ENCODE results near the gene TRIO. TPM values are rescaled to one million over a fixed set of nuclear protein-coding genes. Genes with fewer than 3 reads are reported as not detected.

TRIO gene
- polyA plus RNA-seq, 1 experiment: 176 TPM

DNA sequence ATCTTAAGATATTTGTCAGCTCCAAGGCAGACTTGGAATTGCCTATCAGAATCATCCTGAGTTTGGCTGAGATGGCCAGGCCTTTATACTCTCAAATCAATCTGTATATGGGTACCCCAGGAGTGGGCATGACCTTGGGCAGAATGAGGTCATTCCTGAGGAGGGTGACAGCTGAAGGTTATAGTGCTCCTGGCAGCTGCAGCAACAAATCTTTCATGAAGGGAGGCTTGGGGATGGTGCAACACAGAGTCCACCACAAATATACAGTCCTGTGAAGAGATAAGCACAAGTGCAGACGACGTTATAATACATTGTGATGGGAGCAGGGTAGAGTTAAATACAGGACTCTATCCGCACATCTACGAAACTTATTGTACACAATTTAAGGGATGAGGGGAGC is 21.1 kb upstream of the TRIO start:
- Histone ChIP-seq H3K27me3 (ENCODE audit: control insufficient read depth, insufficient read depth, low read length) (no peaks in the 10 kb centered on the region), H3K4me3 (ENCODE audit: low read depth, low read length) (no peak overlapping the region), H3K36me3 (ENCODE audit: control insufficient read depth, insufficient read depth, low read length) (no peaks in the 10 kb centered on the region)
- no peak for DNase-seq (ENCODE audit: low read depth)
- TF ChIP-seq, protein P1, sequence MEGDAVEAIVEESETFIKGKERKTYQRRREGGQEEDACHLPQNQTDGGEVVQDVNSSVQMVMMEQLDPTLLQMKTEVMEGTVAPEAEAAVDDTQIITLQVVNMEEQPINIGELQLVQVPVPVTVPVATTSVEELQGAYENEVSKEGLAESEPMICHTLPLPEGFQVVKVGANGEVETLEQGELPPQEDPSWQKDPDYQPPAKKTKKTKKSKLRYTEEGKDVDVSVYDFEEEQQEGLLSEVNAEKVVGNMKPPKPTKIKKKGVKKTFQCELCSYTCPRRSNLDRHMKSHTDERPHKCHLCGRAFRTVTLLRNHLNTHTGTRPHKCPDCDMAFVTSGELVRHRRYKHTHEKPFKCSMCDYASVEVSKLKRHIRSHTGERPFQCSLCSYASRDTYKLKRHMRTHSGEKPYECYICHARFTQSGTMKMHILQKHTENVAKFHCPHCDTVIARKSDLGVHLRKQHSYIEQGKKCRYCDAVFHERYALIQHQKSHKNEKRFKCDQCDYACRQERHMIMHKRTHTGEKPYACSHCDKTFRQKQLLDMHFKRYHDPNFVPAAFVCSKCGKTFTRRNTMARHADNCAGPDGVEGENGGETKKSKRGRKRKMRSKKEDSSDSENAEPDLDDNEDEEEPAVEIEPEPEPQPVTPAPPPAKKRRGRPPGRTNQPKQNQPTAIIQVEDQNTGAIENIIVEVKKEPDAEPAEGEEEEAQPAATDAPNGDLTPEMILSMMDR (IDR thresholded peaks at IDR 0.05; ENCODE audit: insufficient read depth, low read depth, low read length): no peak
- ChIA-PET CTCF (interaction anchor here (2.1 kb wide), 1 partner anchor 10 kb away, joined by 8 read pairs; no protein-coding TSS in a partner anchor), POLR2A (no interaction called here)

DNA sequence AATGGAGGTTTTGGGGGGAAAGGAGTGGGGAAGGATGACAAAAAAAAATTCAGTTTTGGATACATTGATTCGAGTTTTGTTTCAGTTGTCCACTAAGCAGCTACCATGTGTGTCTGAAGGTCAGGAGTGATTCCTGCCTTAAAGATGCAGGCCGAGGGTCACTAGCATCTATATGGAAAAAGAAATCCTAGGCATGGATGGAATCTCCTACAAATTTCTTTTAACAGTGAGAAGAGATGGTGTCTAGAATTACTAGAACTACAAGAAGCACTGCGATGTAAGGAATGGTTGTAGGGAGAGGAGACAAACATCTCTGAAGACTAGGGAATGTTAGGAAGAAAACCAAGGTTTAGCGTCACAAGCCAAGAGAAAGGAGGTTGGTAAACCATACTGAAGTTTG is 19.6 kb upstream of the TRIO start:
- ChIA-PET CTCF (interaction anchor here (1.3 kb wide), 2 partner anchors 16 to 147 kb away, joined by 4 read pairs; no protein-coding TSS in a partner anchor), POLR2A (no interaction called here)

DNA sequence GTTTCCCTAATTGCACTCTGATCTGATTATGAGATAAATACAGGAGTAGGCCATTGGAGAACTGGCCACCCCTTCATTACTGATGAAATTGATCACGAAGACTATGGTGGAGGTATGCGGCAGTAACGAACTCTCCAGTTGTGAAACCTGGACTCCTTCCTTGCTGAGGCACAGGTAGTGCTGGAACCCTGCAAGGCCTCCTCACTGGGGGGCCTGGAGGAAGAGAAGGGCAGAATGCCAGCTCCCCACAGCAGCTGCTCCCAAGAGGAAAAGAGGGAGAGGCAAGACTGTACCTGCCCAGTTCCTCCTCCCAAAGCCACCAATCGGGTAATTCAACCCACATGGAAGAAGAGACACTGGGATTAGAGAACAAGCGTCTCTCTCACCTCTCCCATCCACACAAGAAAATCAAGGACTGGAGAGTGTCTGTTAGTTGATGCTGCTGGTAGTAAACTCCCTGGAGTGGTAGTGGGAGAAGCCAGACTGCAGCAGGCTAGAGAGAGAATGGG is 19.1 kb upstream of the TRIO start:
- no peaks in the 10 kb centered on the region for H3K36me3 ChIP-seq (ENCODE audit: control insufficient read depth, insufficient read depth, low read length)
- TF ChIP-seq, protein P1 (IDR thresholded peaks at IDR 0.05; ENCODE audit: insufficient read depth, low read depth, low read length): no peak
- no peaks in the 10 kb centered on the region for H3K27me3 ChIP-seq (ENCODE audit: control insufficient read depth, insufficient read depth, low read length)
- DNase-seq (ENCODE audit: low read depth): no peak
- ChIA-PET CTCF (interaction anchor here (1.3 to 1.7 kb wide), 3 partner anchors 15 to 146 kb away, joined by 3 to 4 read pairs (median 4); no protein-coding TSS in a partner anchor), POLR2A (no interaction called here)
- no peak overlapping the region for H3K4me3 ChIP-seq (ENCODE audit: low read depth, low read length)

More for the DNA sequence above, 19.6 kb upstream of the TRIO start:
- Histone ChIP-seq H3K27me3 (ENCODE audit: control insufficient read depth, insufficient read depth, low read length) (no peaks in the 10 kb centered on the region), H3K4me3 (ENCODE audit: low read depth, low read length) (no peak overlapping the region), H3K36me3 (ENCODE audit: control insufficient read depth, insufficient read depth, low read length) (no peaks in the 10 kb centered on the region)
- no peak for DNase-seq (ENCODE audit: low read depth)
- TF ChIP-seq, protein P1 (IDR thresholded peaks at IDR 0.05; ENCODE audit: insufficient read depth, low read depth, low read length): no peak

DNA sequence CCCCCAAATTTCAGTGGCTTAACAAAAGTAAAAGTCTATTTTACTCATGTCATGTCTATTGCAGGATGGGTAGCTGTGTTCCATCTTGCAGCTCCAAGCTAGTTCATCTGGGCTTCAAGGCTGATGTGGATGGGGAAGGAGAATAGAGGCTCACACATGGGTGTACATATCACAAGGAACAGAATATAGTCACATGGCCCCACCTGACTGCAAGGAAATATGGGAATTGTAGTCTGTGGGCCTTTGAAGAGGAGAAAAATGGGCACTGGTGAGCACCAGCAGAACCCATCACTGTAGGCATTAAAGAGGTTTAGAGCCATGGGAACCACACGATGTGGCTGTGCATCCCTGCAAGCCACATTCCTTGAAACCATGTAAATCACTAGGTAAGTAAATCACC is 17.9 kb upstream of the TRIO start:
- TF ChIP-seq, protein P1 (IDR thresholded peaks at IDR 0.05; ENCODE audit: insufficient read depth, low read depth, low read length): no peak
- no peak for DNase-seq (ENCODE audit: low read depth)
- ChIA-PET POLR2A (no interaction called here), CTCF (interaction anchor here (1.7 kb wide), 1 partner anchor 143 kb away, joined by 3 read pairs; no protein-coding TSS in a partner anchor)
- Histone ChIP-seq H3K4me3 (ENCODE audit: low read depth, low read length) (no peak overlapping the region), H3K27me3 (ENCODE audit: control insufficient read depth, insufficient read depth, low read length) (no peaks in the 10 kb centered on the region), H3K36me3 (ENCODE audit: control insufficient read depth, insufficient read depth, low read length) (no peaks in the 10 kb centered on the region)

DNA sequence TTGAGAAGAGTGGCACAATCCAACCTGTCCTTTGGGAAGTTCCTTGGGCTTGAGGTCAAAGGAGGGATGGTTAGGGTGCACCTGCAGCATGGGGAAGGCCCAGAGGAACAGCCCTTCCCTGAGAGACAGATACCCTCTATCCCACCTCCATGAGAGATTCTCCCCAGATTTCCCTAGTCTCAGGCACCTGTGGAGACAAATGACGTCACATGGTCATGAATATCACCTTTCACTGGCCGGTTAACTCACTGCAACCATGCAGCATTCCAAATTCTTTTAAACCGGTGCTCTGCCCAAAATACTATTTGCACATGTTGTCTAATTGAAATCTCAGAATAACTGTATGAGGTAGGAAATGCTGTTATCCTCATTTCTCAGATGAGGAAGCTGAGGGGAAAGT is 15.6 kb upstream of the TRIO start:
- TF ChIP-seq, protein P1 (IDR thresholded peaks at IDR 0.05; ENCODE audit: insufficient read depth, low read depth, low read length): no peak
- CTCF ChIA-PET: no interaction called here
- POLR2A ChIA-PET: no interaction called here

More for the DNA sequence above, 15.6 kb upstream of the TRIO start:
- Histone ChIP-seq H3K27me3 (ENCODE audit: control insufficient read depth, insufficient read depth, low read length) (no peaks in the 10 kb centered on the region), H3K4me3 (ENCODE audit: low read depth, low read length) (no peak overlapping the region), H3K36me3 (ENCODE audit: control insufficient read depth, insufficient read depth, low read length) (no peaks in the 10 kb centered on the region)
- no peak for DNase-seq (ENCODE audit: low read depth)

Measured in BJ (cell line).